Omental fat pad (tissue), 4 donors: ENCODE measurements around the gene AGRN. TPM values are rescaled to one million over a fixed set of nuclear protein-coding genes. Genes with fewer than 3 reads are reported as not detected.
A peak's percentile ranks its signal among the peaks of the same experiment; 100 is the strongest.

Experiments used
- ATAC-seq: fragments of 150-250 bp; one replicate; pipeline ENCODE4 v1.9.1; 2016; ENCODE audit warnings: mild to moderate bottlenecking, moderate library complexity; ENCODE audit not compliant: low FRiP score
- DNase-seq: peaks from one replicate; pipeline ENCODE4 v3.0.0-alpha.2; 2019; ENCODE audit warnings: low spot score
- total RNA-seq, 4 donors: library from RNA; depleted of rRNA; stranded (reverse); fragments of >200 nt; gene quantifications; one replicate each; pipeline ENCODE4 v1.1.0, GENCODE V29; 2016
- TF ChIP-seq, protein P1 (sequence below), 3 donors: fragments of 450-650 bp; IDR thresholded peaks; one replicate each; pipeline ENCODE4 v1.5.1; 2016 to 2017; ENCODE audit warnings: antibody characterized with exemption in 3 of 3, mild to moderate bottlenecking in 3 of 3, moderate library complexity in 2 of 3

The AGRN gene
- total RNA-seq, 4 donors from 2014 or later: 17.2 to 42.3 (median 22.6) TPM

DNA sequence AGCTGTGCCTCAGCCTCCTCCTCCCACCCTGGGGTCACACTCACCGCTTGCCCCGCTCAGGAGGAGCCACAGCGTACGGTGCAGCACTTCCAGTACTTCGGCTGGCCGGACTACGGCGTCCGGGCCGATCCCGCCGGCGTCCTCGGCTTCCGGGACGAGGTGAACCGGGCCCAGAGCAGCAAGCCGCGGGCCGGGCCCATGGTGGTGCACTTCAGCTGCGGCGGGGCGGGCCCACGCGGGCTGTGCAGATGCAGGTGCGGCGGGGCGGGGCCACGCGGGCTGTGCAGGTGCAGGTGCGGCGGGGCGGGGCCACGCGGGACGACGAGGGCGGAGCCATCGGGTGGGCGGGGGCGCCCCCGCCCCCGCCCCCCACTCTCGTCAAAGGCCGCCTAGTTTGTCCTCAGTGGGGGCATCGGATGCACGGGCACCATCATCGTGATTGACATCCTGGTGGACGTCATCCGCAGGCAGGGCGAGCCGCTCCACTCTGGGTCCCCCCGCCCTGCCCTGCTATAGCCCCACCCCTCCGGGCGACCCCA lies 48.7 kb downstream of the AGRN start:
- DNase-seq (no peak), ATAC-seq (no peak)
- TF ChIP-seq, protein P1, sequence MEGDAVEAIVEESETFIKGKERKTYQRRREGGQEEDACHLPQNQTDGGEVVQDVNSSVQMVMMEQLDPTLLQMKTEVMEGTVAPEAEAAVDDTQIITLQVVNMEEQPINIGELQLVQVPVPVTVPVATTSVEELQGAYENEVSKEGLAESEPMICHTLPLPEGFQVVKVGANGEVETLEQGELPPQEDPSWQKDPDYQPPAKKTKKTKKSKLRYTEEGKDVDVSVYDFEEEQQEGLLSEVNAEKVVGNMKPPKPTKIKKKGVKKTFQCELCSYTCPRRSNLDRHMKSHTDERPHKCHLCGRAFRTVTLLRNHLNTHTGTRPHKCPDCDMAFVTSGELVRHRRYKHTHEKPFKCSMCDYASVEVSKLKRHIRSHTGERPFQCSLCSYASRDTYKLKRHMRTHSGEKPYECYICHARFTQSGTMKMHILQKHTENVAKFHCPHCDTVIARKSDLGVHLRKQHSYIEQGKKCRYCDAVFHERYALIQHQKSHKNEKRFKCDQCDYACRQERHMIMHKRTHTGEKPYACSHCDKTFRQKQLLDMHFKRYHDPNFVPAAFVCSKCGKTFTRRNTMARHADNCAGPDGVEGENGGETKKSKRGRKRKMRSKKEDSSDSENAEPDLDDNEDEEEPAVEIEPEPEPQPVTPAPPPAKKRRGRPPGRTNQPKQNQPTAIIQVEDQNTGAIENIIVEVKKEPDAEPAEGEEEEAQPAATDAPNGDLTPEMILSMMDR (IDR thresholded peaks at IDR 0.05): no peak

DNA sequence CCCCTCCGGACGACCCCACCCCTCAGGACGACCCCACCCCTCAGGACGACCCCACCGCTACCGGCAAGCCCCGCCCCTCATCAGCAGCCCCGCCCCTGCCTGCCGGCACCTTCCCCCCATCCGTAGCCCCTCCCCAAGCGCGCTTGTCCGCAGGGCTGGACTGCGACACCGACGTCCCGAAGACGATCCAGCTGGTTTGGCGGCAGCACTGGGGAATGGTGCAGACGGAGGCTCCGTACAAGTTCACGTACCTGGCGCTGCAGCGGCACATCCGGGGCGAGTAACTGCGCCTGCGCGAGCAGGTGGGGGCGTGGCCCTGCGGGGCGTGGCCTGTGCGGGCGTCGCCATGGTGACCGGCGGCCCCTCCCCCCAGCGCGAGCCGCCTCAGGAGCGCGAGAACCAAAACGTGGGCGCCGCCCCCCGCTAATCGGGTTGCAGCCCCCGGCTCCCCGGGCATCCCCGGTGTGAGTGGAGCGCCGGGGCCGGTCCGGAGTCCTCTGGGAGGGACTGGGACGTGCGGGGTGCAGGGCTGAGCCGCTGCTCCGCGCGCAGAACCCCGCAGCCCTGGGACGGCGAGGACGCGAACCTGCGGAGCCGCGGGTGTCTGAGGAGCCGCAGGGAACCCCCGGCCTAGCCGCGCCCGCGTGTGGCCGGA lies 49.3 kb downstream of the AGRN start:
- TF ChIP-seq, protein P1 (IDR thresholded peaks at IDR 0.05): no peak
- DNase-seq (no peak), ATAC-seq (peak; percentile 37)

DNA sequence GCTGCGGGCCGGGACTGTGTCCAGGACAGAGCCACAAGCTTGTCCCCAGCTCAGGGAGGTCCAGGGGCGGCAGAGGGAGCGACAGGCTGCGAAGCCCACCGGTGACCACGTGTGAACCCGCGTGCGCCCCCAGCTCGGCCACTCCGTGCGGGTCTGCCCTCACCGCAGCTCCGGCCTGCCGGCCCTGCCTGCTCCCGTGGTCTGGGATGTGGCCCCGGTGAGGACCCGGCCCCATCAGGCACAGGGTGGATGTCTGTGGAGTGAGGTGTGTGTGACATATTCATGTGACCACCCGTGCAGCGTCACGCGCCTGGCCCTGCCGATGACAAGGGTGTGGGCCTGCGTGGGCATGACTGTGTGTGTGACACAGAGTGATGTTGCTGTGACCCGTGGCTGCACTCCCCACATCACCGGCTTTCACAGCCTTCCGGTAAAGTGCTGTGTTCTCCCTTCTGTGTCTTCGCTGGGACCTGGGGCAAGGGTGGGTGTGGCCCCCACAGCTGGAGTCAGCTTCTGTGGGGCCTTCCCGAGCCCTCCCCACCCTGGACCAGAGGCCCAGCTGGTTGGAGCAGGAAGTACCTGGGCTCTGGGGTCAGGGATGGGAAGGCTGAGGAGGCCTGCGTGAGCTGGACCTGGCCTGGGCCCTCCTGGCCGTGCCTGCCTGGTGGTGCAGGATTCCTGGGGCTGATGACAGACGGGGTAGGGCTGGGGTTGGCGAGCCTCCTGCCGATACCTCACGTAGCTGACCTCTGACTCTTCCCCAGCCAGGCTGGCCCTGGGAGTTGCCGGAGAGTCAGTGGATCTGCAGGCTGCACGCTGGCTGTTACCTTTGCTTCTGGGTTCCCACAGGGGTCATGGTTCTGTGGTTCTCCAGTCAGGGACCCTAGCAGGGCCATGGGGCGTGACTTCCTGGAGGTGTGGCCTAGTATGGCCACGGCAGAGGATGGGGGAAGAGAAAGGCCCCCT lies 50.1 kb downstream of the AGRN start:
- ATAC-seq: peak; percentile 1
- TF ChIP-seq, protein P1 (IDR thresholded peaks at IDR 0.05): no peak
- DNase-seq: no peak

DNA sequence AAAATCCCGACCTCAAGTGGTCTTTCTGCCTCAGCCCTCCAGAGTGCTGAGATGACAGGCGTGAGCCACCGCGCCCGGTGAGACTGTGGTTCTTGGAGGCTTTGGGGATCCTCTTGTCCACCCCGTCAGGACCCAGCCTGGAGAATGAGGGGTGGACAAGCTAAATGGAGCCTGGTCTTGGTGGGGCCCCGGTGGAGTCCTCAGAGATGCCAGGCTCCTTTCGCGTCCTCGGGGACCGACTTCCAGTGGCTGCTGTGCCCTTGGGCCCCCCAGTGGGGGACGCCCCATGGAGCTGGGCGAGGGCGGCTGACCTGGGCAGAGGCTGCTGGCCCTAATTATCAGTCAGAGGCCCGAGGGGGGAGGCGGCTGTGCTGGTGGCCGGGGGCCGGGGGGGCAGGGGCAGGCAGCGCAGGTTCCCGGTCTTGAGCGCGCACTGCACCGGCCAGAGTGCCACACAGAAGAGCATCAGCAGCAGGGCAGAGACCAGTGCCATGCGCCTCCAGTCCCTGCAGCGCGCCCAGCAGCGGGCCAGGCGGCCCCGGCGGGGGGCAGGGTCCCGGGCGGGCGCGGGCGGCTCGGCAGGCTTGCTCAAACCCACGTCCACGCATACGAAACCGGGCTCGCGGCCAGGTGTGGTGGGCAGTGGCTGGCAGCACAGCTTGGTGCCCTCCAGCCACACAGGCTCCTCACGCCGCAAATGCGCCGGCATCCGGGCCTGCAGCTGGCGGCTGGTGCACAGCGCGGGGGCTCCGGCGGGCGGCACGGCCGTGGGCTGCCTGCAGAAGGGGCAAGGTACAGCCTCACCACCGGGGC lies 51.8 kb downstream of the AGRN start:
- DNase-seq: no peak
- ATAC-seq: no peak
- TF ChIP-seq, protein P1 (IDR thresholded peaks at IDR 0.05): no peak

GRCh38 chr1:1072299-1072848 lies 52.5 kb downstream of the AGRN start:
- no peak for DNase-seq
- TF ChIP-seq, protein P1 (IDR thresholded peaks at IDR 0.05): no peak
- no peak for ATAC-seq
